Measurements from ENCODE around the gene GPAM. TPM values are rescaled to one million over a fixed set of nuclear protein-coding genes. Genes with fewer than 3 reads are reported as not detected.

The GPAM gene
- total RNA-seq, 2 experiments from 2014 or later = 6.1 to 7.1 TPM

DNA sequence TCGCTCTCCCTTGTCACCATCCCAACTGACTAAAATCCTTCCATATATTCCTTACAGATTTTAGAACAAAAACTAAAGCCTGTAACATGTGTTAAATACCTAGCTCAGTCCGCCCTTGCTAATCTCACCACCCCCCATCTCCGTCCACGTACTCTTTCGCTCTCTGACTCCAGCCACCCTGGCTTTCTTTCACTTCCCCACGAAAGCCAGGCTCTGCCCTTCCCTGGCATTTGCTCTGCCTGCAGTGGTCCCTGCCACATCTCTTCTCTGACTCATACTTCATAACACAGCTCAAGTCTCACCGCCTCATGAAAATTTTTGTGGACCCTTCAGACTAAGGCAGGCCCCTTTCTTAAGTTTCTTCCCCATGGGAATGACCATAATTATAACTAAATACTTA is 11.7 kb upstream of the GPAM start:
- ChIA-PET CTCF (no interaction called here), POLR2A (no interaction called here)
- H3K36me3 Mint-ChIP-seq (ENCODE audit: low read depth) = no peaks in the 10 kb centered on the region
- no peak overlapping the region for H3K27ac Mint-ChIP-seq
- no peaks in the 10 kb centered on the region for H3K9me3 Mint-ChIP-seq (ENCODE audit: insufficient read depth)
- no peaks in the 10 kb centered on the region for H3K4me1 Mint-ChIP-seq (ENCODE audit: low read depth)
- no peak overlapping the region for H3K4me3 Mint-ChIP-seq
- ATAC-seq = no peak
- no peak for DNase-seq
- peaks cover 2% of the 10 kb centered on the region for H3K27me3 Mint-ChIP-seq (ENCODE audit: low read depth)

GRCh38 chr10:112191791-112192190 is 8.2 kb upstream of the GPAM start:
- POLR2A ChIA-PET = no interaction called here
- no peaks in the 10 kb centered on the region for H3K4me1 Mint-ChIP-seq (ENCODE audit: low read depth)
- no peak overlapping the region for H3K4me3 Mint-ChIP-seq
- DNase-seq = no peak
- H3K27ac Mint-ChIP-seq = no peak overlapping the region
- no peaks in the 10 kb centered on the region for H3K36me3 Mint-ChIP-seq (ENCODE audit: low read depth)
- ATAC-seq = no peak
- CTCF ChIA-PET = no interaction called here
- peaks cover 14% of the 10 kb centered on the region for H3K27me3 Mint-ChIP-seq (ENCODE audit: low read depth)
- H3K9me3 Mint-ChIP-seq (ENCODE audit: insufficient read depth) = no peaks in the 10 kb centered on the region

DNA sequence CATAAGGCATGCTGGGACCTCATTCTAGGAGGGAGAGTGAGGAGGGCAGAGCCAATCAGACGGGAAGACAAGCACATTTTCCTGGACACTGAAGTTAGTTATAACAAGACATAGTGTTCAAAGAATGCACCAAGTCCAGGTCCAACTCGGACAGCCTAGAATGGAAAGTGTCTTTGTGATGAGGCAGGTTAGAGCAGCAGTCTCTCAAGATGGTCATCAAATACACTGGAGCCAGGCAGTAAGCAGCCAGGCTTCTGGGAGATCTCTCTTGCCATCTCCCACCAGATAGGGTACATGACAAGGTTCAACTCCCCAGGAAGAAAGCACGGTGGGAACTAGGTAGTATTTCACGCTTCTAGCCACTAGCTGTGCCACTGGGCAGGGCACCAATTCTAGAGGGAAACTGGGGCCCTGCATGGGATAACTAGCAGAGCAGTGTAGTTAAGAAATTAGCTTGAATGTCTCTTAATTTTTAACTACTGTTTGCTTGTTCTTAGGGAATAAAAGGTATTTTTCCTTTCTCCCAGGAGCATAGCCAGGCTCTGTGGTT is 7.6 kb upstream of the GPAM start:
- no peaks in the 10 kb centered on the region for H3K9me3 Mint-ChIP-seq (ENCODE audit: insufficient read depth)
- no peak overlapping the region for H3K4me3 Mint-ChIP-seq
- ATAC-seq (no peak), DNase-seq (no peak)
- H3K27me3 Mint-ChIP-seq (ENCODE audit: low read depth) = peaks cover 12% of the 10 kb centered on the region
- H3K27ac Mint-ChIP-seq = no peak overlapping the region
- no peaks in the 10 kb centered on the region for H3K36me3 Mint-ChIP-seq (ENCODE audit: low read depth)
- ChIA-PET POLR2A (no interaction called here), CTCF (no interaction called here)
- no peaks in the 10 kb centered on the region for H3K4me1 Mint-ChIP-seq (ENCODE audit: low read depth)

- Mint-ChIP-seq H3K27ac (no peak overlapping the region), H3K27me3 (ENCODE audit: low read depth) (peaks cover 12% of the 10 kb centered on the region), H3K36me3 (ENCODE audit: low read depth) (peaks cover 5% of the 10 kb centered on the region), H3K4me3 (no peak overlapping the region), H3K9me3 (ENCODE audit: insufficient read depth) (peaks cover 5% of the 10 kb centered on the region), H3K4me1 (ENCODE audit: low read depth) (peaks cover 7% of the 10 kb centered on the region)
- POLR2A ChIA-PET = no interaction called here
- no peak for DNase-seq
- CTCF ChIA-PET = no interaction called here
- ATAC-seq = no peak
Measured at GRCh38 chr10:112189465-112189864, 5.9 kb upstream of the GPAM start.

GRCh38 chr10:112187527-112187926 is 4.0 kb upstream of the GPAM start:
- ChIA-PET CTCF (no interaction called here), POLR2A (no interaction called here)
- peaks cover 5% of the 10 kb centered on the region for H3K36me3 Mint-ChIP-seq (ENCODE audit: low read depth)
- peaks cover 5% of the 10 kb centered on the region for H3K9me3 Mint-ChIP-seq (ENCODE audit: insufficient read depth)
- no peak for ATAC-seq
- H3K4me1 Mint-ChIP-seq (ENCODE audit: low read depth) = peaks cover 19% of the 10 kb centered on the region
- DNase-seq = no peak
- no peak overlapping the region for H3K4me3 Mint-ChIP-seq
- H3K27ac Mint-ChIP-seq = no peak overlapping the region
- peaks cover 12% of the 10 kb centered on the region for H3K27me3 Mint-ChIP-seq (ENCODE audit: low read depth)

DNA sequence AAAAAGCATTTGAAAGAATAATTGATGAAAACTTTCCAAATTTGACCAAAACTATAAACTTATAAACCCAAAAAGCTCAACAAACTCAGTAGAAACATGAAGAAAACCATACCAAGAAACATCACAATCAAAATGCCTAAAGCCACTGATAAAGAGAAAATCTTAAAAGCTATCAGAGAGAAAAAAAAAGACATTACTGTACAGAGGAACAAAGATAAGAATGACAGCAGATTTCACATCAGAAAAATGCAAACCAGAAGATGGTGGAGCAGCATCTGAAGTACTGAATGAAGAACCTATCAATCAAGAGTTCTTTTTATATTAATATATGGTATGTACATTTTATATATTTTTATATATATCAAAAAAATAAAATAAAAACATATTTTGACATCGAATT is 2.4 kb upstream of the GPAM start:
- Mint-ChIP-seq H3K36me3 (ENCODE audit: low read depth) (peaks cover 5% of the 10 kb centered on the region), H3K27ac (no peak overlapping the region), H3K9me3 (ENCODE audit: insufficient read depth) (peaks cover 5% of the 10 kb centered on the region), H3K4me3 (no peak overlapping the region), H3K27me3 (ENCODE audit: low read depth) (peaks cover 12% of the 10 kb centered on the region), H3K4me1 (ENCODE audit: low read depth) (peaks cover 20% of the 10 kb centered on the region)
- ChIA-PET POLR2A (no interaction called here), CTCF (interaction anchor here (1.1 to 1.2 kb wide), 2 partner anchors 10 to 48 kb away, joined by 3 read pairs; no protein-coding TSS in a partner anchor)
- DNase-seq (no peak), ATAC-seq (no peak)

DNA sequence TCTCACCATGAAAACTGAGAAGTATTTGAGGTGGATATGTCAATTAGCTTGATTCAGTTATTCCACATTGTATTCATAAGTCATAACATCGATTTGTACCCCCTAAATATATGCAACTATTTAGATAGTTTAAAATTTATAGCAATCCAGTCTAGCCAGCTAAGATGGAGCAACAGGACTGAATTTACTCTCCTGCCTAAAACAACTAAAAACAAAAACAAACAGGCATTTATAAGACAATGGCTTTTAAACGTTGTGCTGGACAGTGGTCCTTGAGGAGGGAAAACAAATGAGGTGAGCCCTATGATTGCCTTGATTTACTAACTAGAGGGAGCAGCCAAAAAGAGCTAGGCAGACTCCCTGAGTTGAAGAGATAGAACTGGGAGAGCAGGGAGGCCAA is 814 bp upstream of the GPAM start:
- Mint-ChIP-seq H3K27me3 (ENCODE audit: low read depth) (peaks cover 8% of the 10 kb centered on the region), H3K27ac (no peak overlapping the region), H3K9me3 (ENCODE audit: insufficient read depth) (peaks cover 5% of the 10 kb centered on the region), H3K4me1 (ENCODE audit: low read depth) (peaks cover 20% of the 10 kb centered on the region), H3K36me3 (ENCODE audit: low read depth) (peaks cover 10% of the 10 kb centered on the region), H3K4me3 (peak overlapping the region; percentile 84)
- no peak for DNase-seq
- POLR2A ChIA-PET = interaction anchor here (2.2 kb wide), 1 partner anchor 262 kb away, joined by 7 read pairs; the partner anchor contains the start of genes VTI1A and ZDHHC6
- CTCF ChIA-PET = interaction anchor here (0.6 to 1.5 kb wide), 5 partner anchors 250 to 1503 kb away, joined by 3 to 4 read pairs (median 3); partner anchors contain the start of genes VTI1A and ZDHHC6
- no peak for ATAC-seq

DNA sequence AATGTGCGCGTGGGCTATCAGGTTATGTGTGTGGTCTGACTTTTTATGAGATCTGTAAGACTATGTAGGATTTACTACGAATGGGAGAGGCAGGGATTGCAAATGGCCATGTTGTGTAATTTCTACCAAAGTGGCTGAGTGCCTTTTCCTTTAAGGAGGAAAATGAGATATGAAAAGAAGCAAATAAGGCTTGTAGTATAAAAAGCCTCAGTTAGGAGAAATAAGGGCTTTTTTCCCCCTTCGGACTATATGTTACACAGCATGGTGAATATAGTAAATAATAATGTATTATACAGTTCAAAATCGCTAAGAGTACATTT is 447 bp upstream of the GPAM start:
- H3K4me3 Mint-ChIP-seq = peak overlapping the region; percentile 84
- H3K4me1 Mint-ChIP-seq (ENCODE audit: low read depth) = peaks cover 20% of the 10 kb centered on the region
- POLR2A ChIA-PET = interaction anchor here (1.1 to 2.2 kb wide), 3 partner anchors 16 to 263 kb away, joined by 4 to 7 read pairs (median 4); partner anchors contain the start of genes VTI1A and ZDHHC6
- DNase-seq (no peak), ATAC-seq (no peak)
- H3K27ac Mint-ChIP-seq = peak overlapping the region; percentile 94
- CTCF ChIA-PET = interaction anchor here (0.6 to 1.5 kb wide), 5 partner anchors 13 to 1503 kb away, joined by 3 read pairs; partner anchors contain the start of genes VTI1A and ZDHHC6
- H3K9me3 Mint-ChIP-seq (ENCODE audit: insufficient read depth) = peaks cover 5% of the 10 kb centered on the region
- H3K36me3 Mint-ChIP-seq (ENCODE audit: low read depth) = peaks cover 10% of the 10 kb centered on the region
- H3K27me3 Mint-ChIP-seq (ENCODE audit: low read depth) = peaks cover 6% of the 10 kb centered on the region

GRCh38 chr10:112182784-112183328 is 709 bp downstream of the GPAM start:
- DNase-seq (no peak), ATAC-seq (no peak)
- H3K4me1 Mint-ChIP-seq (ENCODE audit: low read depth) = peaks cover 20% of the 10 kb centered on the region
- peaks cover 2% of the 10 kb centered on the region for H3K27me3 Mint-ChIP-seq (ENCODE audit: low read depth)
- peaks cover 5% of the 10 kb centered on the region for H3K9me3 Mint-ChIP-seq (ENCODE audit: insufficient read depth)
- H3K27ac Mint-ChIP-seq = peak overlapping the region; percentile 94
- ChIA-PET CTCF (interaction anchor here (1.0 to 4.0 kb wide), 8 partner anchors 10 to 289 kb away, joined by 3 to 23 read pairs (median 3); partner anchors contain the start of genes VTI1A and ZDHHC6), POLR2A (interaction anchor here (1.1 to 1.4 kb wide), 2 partner anchors 15 to 192 kb away, joined by 4 read pairs; no protein-coding TSS in a partner anchor)
- H3K4me3 Mint-ChIP-seq = peak overlapping the region; percentile 84
- H3K36me3 Mint-ChIP-seq (ENCODE audit: low read depth) = peaks cover 13% of the 10 kb centered on the region

DNA sequence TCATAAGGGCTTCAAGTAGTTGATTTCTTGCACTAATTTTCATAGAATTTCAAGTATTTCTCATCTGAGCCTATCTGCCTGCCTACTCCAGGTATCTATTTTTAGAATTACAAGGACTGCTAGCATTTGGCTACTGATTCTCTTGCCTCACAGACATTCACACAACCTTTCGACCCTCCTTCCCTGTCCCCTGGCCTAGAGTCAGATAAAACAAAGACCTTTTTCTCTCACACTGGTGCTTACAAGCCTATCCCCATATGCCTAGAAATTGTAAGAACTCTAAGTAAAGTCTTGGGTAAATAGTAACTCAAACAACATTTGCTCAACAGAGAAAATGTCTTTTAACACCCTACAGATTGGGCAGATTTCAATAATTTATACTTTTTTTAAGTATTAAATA is 6.3 kb downstream of the GPAM start:
- H3K36me3 Mint-ChIP-seq (ENCODE audit: low read depth) = peaks cover 22% of the 10 kb centered on the region

GRCh38 chr10:112176543-112176942 is 7.0 kb downstream of the GPAM start:
- POLR2A ChIA-PET = no interaction called here
- no peak overlapping the region for H3K27ac Mint-ChIP-seq

More for the DNA sequence above, 6.3 kb downstream of the GPAM start:
- CTCF ChIA-PET = no interaction called here
- Mint-ChIP-seq H3K27me3 (ENCODE audit: low read depth) (no peaks in the 10 kb centered on the region), H3K4me3 (no peak overlapping the region), H3K27ac (no peak overlapping the region), H3K4me1 (ENCODE audit: low read depth) (no peaks in the 10 kb centered on the region), H3K9me3 (ENCODE audit: insufficient read depth) (no peaks in the 10 kb centered on the region)
- ATAC-seq = no peak
- no peak for DNase-seq
- POLR2A ChIA-PET = no interaction called here

DNA sequence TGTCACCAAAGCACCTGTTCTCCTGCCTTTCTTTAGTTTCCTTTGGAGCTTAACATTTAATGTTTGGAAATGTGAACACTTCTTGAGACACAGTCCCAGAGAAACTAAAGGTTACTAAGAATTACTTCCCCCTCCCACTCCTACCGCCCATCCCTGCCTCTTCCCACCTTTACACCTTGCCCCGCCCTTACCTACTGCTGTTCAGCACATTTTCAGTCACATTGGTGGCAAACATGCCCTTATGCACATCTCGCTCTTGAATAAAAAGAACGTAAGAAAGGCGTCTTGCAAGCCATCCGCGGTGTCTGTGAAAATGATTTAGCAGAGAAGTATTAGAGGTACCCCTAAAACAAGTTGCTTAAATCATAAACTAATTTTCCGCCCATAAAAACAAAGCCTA is 8.2 kb downstream of the GPAM start:
- ChIA-PET CTCF (interaction anchor here (1.2 kb wide), 1 partner anchor 10 kb away, joined by 3 read pairs; no protein-coding TSS in a partner anchor), POLR2A (no interaction called here)
- peaks cover 25% of the 10 kb centered on the region for H3K36me3 Mint-ChIP-seq (ENCODE audit: low read depth)

More at GRCh38 chr10:112176543-112176942, 7.0 kb downstream of the GPAM start:
- CTCF ChIA-PET = interaction anchor here (1.2 kb wide), 1 partner anchor 9 kb away, joined by 3 read pairs; no protein-coding TSS in a partner anchor
- no peaks in the 10 kb centered on the region for H3K4me1 Mint-ChIP-seq (ENCODE audit: low read depth)
- no peaks in the 10 kb centered on the region for H3K9me3 Mint-ChIP-seq (ENCODE audit: insufficient read depth)
- H3K4me3 Mint-ChIP-seq = no peak overlapping the region
- ATAC-seq (no peak), DNase-seq (no peak)
- no peaks in the 10 kb centered on the region for H3K27me3 Mint-ChIP-seq (ENCODE audit: low read depth)
- peaks cover 25% of the 10 kb centered on the region for H3K36me3 Mint-ChIP-seq (ENCODE audit: low read depth)

More for the DNA sequence above, 8.2 kb downstream of the GPAM start:
- no peaks in the 10 kb centered on the region for H3K27me3 Mint-ChIP-seq (ENCODE audit: low read depth)
- ATAC-seq (no peak), DNase-seq (no peak)
- no peaks in the 10 kb centered on the region for H3K9me3 Mint-ChIP-seq (ENCODE audit: insufficient read depth)
- no peak overlapping the region for H3K4me3 Mint-ChIP-seq
- no peak overlapping the region for H3K27ac Mint-ChIP-seq
- H3K4me1 Mint-ChIP-seq (ENCODE audit: low read depth) = no peaks in the 10 kb centered on the region

Data from activated CD8-positive, alpha-beta T cell treated with anti-CD3 and anti-CD28 coated beads, Interleukin-2, amount 10 ng/mL, durations not matched to agents 7 days and 5 days (primary cell).